CD4-positive, alpha-beta T cell (primary cell): ENCODE results near the gene DUOX2. TPM values are rescaled to one million over a fixed set of nuclear protein-coding genes. Genes with fewer than 3 reads are reported as not detected.

Experiments
- ATAC-seq: fragments of 200-7000 bp; cut with Tn5 transposase; one replicate; pipeline ENCODE4 v1.10.0; 2022; ENCODE audit warnings: mild to moderate bottlenecking; ENCODE audit not compliant: poor library complexity
- CTCF ChIA-PET: fragments of 350-600 bp; sonication (Branson Sonifier 250); formaldehyde crosslinking; loops from one replicate; lab custom pipeline; 2021; ENCODE audit warnings: antibody characterized with exemption, inconsistent platforms; lab: Charles Lee
- POLR2A ChIA-PET: fragments of 350-600 bp; sonication (Branson Sonifier 250); formaldehyde crosslinking; loops from one replicate; lab custom pipeline; 2021; ENCODE audit warnings: antibody characterized with exemption, inconsistent platforms; lab: Charles Lee
- DNase-seq, 14 experiments: peaks; one replicate each; pipeline ENCODE4 v3.0.0-alpha.2; 2013 to 2020; ENCODE audit warnings: mixed read lengths in 2 of 14
- H3K27ac ChIP-seq, 2 donors: one replicate each; pipeline versions ENCODE4 v1.5.1 to v1.7.0; 2013; ENCODE audit warnings: low read length in 2 of 2, low read depth in 1 of 2, mild to moderate bottlenecking in 1 of 2
- H3K27me3 ChIP-seq, 2 experiments: 1 replicate in 1 of 2; 2 replicates in 1 of 2; pipeline versions ENCODE4 v1.6.1 to v1.7.0; 2013; ENCODE audit warnings: low read length in 2 of 2, control low read depth in 1 of 2, mild to moderate bottlenecking in 1 of 2, moderate library complexity in 1 of 2; ENCODE audit not compliant: insufficient read depth in 2 of 2, control insufficient read depth in 1 of 2
- H3K36me3 ChIP-seq: one replicate; pipeline ENCODE4 v1.6.1; 2013; ENCODE audit warnings: low read length, control low read depth; ENCODE audit not compliant: insufficient read depth
- H3K4me1 ChIP-seq: one replicate; pipeline ENCODE4 v1.6.1; 2013; ENCODE audit warnings: low read length, control low read depth; ENCODE audit not compliant: insufficient read depth
- H3K4me3 ChIP-seq: one replicate; pipeline ENCODE4 v1.5.1; 2013; ENCODE audit warnings: mild to moderate bottlenecking, low read length, moderate library complexity
- H3K9me3 ChIP-seq, 2 experiments: 1 replicate in 1 of 2; 2 replicates in 1 of 2; pipeline versions ENCODE4 v1.6.1 to v1.7.0; 2013; ENCODE audit warnings: low read length in 2 of 2, mild to moderate bottlenecking in 2 of 2, control low read depth in 1 of 2, moderate library complexity in 1 of 2; ENCODE audit not compliant: control insufficient read depth in 1 of 2, insufficient read depth in 1 of 2
- H3K27ac Mint-ChIP-seq: one replicate; pipeline ENCODE4 v1.8.0; 2020; ENCODE audit warnings: mixed read lengths
- H3K27me3 Mint-ChIP-seq: one replicate; pipeline ENCODE4 v1.8.0; 2021; ENCODE audit warnings: mixed read lengths
- H3K36me3 Mint-ChIP-seq: one replicate; pipeline ENCODE4 v1.8.0; 2021; ENCODE audit warnings: low read depth, mixed read lengths
- H3K4me1 Mint-ChIP-seq: one replicate; pipeline ENCODE4 v1.8.0; 2021; ENCODE audit warnings: low read depth, mixed read lengths
- H3K4me3 Mint-ChIP-seq: one replicate; pipeline ENCODE4 v1.8.0; 2020; ENCODE audit warnings: mild to moderate bottlenecking, mixed read lengths
- H3K9me3 Mint-ChIP-seq: one replicate; pipeline ENCODE4 v1.8.0; 2020; ENCODE audit warnings: mixed read lengths
- CTCF ChIP-seq: fragments of 200-600 bp; IDR thresholded peaks from one replicate; pipeline ENCODE4 v1.8.0; 2022; ENCODE audit warnings: antibody characterized with exemption, mild to moderate bottlenecking
- intact Hi-C, 2 experiments: fragments of 100-400 bp; cut with DNase I in 1 of 2; cut with micrococcal nuclease in 1 of 2; formaldehyde crosslinking; loops; one replicate each; pipeline versions ENCODE4 v1.15.1 to v1.9.0; 2023 to 2025; cut with DNase I, micrococcal nuclease
- total RNA-seq, 174 experiments: library from RNA in 2 of 174; stranded (reverse) in 2 of 174; gene quantifications; one replicate each; pipeline ENCODE4 v1.2.3 and lab custom pipeline; 2021 to 2026

The DUOX2 gene
- total RNA-seq, 2 experiments from 2014 or later, result 0.05 to 0.08 TPM

- Mint-ChIP-seq H3K4me1 (peaks cover 13% of the 10 kb centered on the region), H3K36me3 (no peaks in the 10 kb centered on the region), H3K4me3 (peak within 1 kb of the TSS; percentile 40), H3K27ac (no peak within 1 kb of the TSS), H3K27me3 (peaks cover 84% of the 10 kb centered on the region), H3K9me3 (no peaks in the 10 kb centered on the region)
- DNase-seq (peak in 8 of 14 experiments; percentile 19 to 48 (median 38)), ATAC-seq (peak; percentile 72)
- TF ChIP-seq CTCF, result no peak
- Histone ChIP-seq H3K27me3 (peaks cover 57 to 66% of the 10 kb centered on the region in 2 experiments), H3K4me3 (peak within 1 kb of the TSS; percentile 26), H3K36me3 (no peaks in the 10 kb centered on the region), H3K4me1 (peaks cover 16% of the 10 kb centered on the region), H3K27ac (no peak within 1 kb of the TSS), H3K9me3 (peaks cover 0 to 8% of the 10 kb centered on the region in 2 experiments)
- ChIA-PET CTCF (no interaction called here), POLR2A (no interaction called here)
- intact Hi-C loops, result loop anchor here (5.0 kb wide), 2 partner anchors 38 to 268 kb away; no protein-coding TSS in a partner anchor
Measured at GRCh38 chr15:45129651-45130129, 15.7 kb upstream of the DUOX2 start, which contains the start of the genes DUOX1 and DUOXA1. TSS of gene DUOX1 (plus strand) at chr15:45129994. CDS start at chr15:45131967, 1,973 bp downstream. TSS of gene DUOXA1 (minus strand) at chr15:45129879. CDS start at chr15:45123014, 6,865 bp downstream.

GRCh38 chr15:45128971-45129639 is 15.1 kb upstream of the DUOX2 start:
- H3K27me3 Mint-ChIP-seq, result peaks cover 79% of the 10 kb centered on the region
- H3K4me1 ChIP-seq, result peaks cover 14% of the 10 kb centered on the region
- H3K4me3 ChIP-seq, result peak overlapping the region; percentile 26
- TF ChIP-seq CTCF, result no peak
- peaks cover 7% of the 10 kb centered on the region for H3K4me1 Mint-ChIP-seq
- no peaks in the 10 kb centered on the region for H3K36me3 ChIP-seq
- DNase-seq (no peak), ATAC-seq (no peak)
- POLR2A ChIA-PET, result no interaction called here
- no peak overlapping the region for H3K4me3 Mint-ChIP-seq
- peaks cover 54 to 60% of the 10 kb centered on the region in 2 experiments for H3K27me3 ChIP-seq
- no peak overlapping the region for H3K27ac ChIP-seq
- no peaks in the 10 kb centered on the region for H3K9me3 Mint-ChIP-seq
- CTCF ChIA-PET, result interaction anchor here (2.7 kb wide), 1 partner anchor 11 kb away, joined by 28 read pairs; no protein-coding TSS in a partner anchor
- intact Hi-C loops, result loop anchor here (5.0 kb wide), 2 partner anchors 38 to 268 kb away; no protein-coding TSS in a partner anchor
- H3K36me3 Mint-ChIP-seq, result no peaks in the 10 kb centered on the region
- H3K27ac Mint-ChIP-seq, result no peak overlapping the region
- peaks cover 0 to 8% of the 10 kb centered on the region in 2 experiments for H3K9me3 ChIP-seq

DNA sequence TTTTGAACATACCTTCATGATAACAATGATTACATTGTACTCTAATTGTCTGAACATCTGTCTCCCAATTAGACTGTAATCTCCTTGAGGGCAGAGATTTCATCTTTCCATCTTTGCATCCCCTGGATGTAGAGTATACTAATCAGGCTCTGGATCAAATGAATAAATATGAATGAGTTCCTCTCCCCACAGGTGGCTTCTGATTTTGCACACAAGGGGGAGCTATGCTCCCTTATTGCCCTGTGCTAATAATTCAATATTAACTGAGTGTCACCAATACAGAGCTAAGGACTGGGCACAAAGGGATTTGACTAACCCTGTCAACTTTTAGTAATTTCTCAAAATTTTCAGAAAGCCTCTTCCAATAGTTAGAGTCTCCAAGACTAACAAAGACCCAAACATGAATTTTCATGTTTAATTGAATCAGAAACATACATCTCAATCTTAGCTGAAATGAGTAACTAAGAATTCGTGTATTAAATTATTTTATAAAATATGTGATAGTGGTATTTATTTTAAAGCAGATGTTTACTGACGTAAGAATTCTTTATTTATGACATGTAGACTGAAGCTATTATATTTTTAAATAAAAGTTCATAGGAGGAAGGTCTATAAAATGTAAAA is 12.7 kb upstream of the DUOX2 start:
- peaks cover 0 to 8% of the 10 kb centered on the region in 2 experiments for H3K9me3 ChIP-seq
- peak in 10 of 14 experiments; percentile 26 to 71 (median 38) for DNase-seq
- peak; percentile 69 for ATAC-seq

More for the DNA sequence above, 12.7 kb upstream of the DUOX2 start:
- peak; percentile 80 for TF ChIP-seq CTCF
- H3K27ac Mint-ChIP-seq, result no peak overlapping the region
- H3K4me3 Mint-ChIP-seq, result no peak overlapping the region
- Histone ChIP-seq H3K4me1 (peaks cover 14% of the 10 kb centered on the region), H3K27ac (no peak overlapping the region), H3K36me3 (no peaks in the 10 kb centered on the region), H3K4me3 (no peak overlapping the region), H3K27me3 (peaks cover 47 to 60% of the 10 kb centered on the region in 2 experiments)
- CTCF ChIA-PET, result interaction anchor here (0.6 to 2.7 kb wide), 5 partner anchors 8 to 278 kb away, joined by 3 to 28 read pairs (median 3); no protein-coding TSS in a partner anchor
- H3K36me3 Mint-ChIP-seq, result no peaks in the 10 kb centered on the region
- POLR2A ChIA-PET, result interaction anchor here (0.6 to 0.9 kb wide), 3 partner anchors 8 to 275 kb away, joined by 3 read pairs; a partner anchor contains a TSS
- H3K27me3 Mint-ChIP-seq, result peaks cover 72% of the 10 kb centered on the region
- intact Hi-C loops, result loop anchor here (1.0 to 5.0 kb wide), 6 partner anchors 41 to 273 kb away; no protein-coding TSS in a partner anchor
- peaks cover 7% of the 10 kb centered on the region for H3K4me1 Mint-ChIP-seq
- H3K9me3 Mint-ChIP-seq, result no peaks in the 10 kb centered on the region
